K562 (cell line): Measurements from ENCODE around the gene ZFP14. TPM values are rescaled to one million over a fixed set of nuclear protein-coding genes. Genes with fewer than 3 reads are reported as not detected.

Source experiments
- ATAC-seq: fragments of 200-7000 bp; cut with Tn5 transposase; 3 replicates; pipeline ENCODE4 v1.9.1; 2020; ENCODE audit warnings: moderate library complexity
- BruUV-seq: library from RNA; stranded (reverse); fragments of 400-500 nt; replicated peaks from 2 replicates; lab custom pipeline; 2021; lab: Mats Ljungman, UMichigan
- CTCF ChIA-PET: fragments of 300-600 bp; formaldehyde crosslinking; extraction: SDS; loops from one replicate; lab custom pipeline; 2021; ENCODE audit warnings: low intra/inter-chr PET ratio; lab: Yijun Ruan, JAX
- POLR2A ChIA-PET: fragments of 300-600, 350-650 bp; sonication (Branson Sonifier 250); formaldehyde crosslinking; extraction: SDS; loops from one replicate; lab custom pipeline; 2021; ENCODE audit warnings: antibody characterized with exemption, inconsistent platforms; lab: Yijun Ruan, JAX
- DNase-seq, 4 experiments: peaks; one replicate each; pipeline versions ENCODE4 v3.0.0 to v3.0.0-alpha.2; 2011 to 2018; ENCODE audit warnings: low spot score in 3 of 4, mixed read lengths in 3 of 4; ENCODE audit errors: extremely low read depth in 1 of 4
- FAIRE-seq: peaks from 2 replicates; lab custom pipeline; 2011; peaks lifted over from hg19 to GRCh38; lab: Jason Lieb, UNC
- H2AFZ ChIP-seq: 2 replicates; pipeline ENCODE4 v1.6.0; 2011; ENCODE audit warnings: low read depth, low read length, control low read depth, inconsistent platforms
- H3K27ac ChIP-seq: fragments of 200-600 bp; 3 replicates; pipeline ENCODE4 v1.8.0; 2011; ENCODE audit warnings: low read depth, mild to moderate bottlenecking, control low read depth, inconsistent platforms, low read length, moderate library complexity, mixed read lengths; ENCODE audit errors: extremely low read depth
- H3K27me3 ChIP-seq, 2 experiments: fragments of 300-600 bp in 1 of 2; 2 replicates in 1 of 2; 3 replicates in 1 of 2; pipeline versions ENCODE4 v1.6.0 to v1.8.0; 2011; ENCODE audit warnings: inconsistent platforms in 2 of 2, low read length in 2 of 2, mild to moderate bottlenecking in 1 of 2, mixed read lengths in 1 of 2, moderate library complexity in 1 of 2; ENCODE audit not compliant: control insufficient read depth in 2 of 2, insufficient read depth in 2 of 2
- H3K36me3 ChIP-seq: fragments of 300-600 bp; 3 replicates; pipeline ENCODE4 v1.8.0; 2011; ENCODE audit warnings: mild to moderate bottlenecking, low read length, inconsistent platforms; ENCODE audit not compliant: control insufficient read depth, insufficient read depth
- H3K4me1 ChIP-seq, 2 experiments: fragments of 200-600 bp in 1 of 2; replicated peaks in 1 of 2; 2 replicates in 1 of 2; 3 replicates in 1 of 2; pipeline versions ENCODE4 v1.5.1 to v1.8.0; 2011; ENCODE audit warnings: inconsistent platforms in 2 of 2, low read length in 2 of 2, mild to moderate bottlenecking in 1 of 2, mixed read lengths in 1 of 2, moderate library complexity in 1 of 2; ENCODE audit not compliant: control insufficient read depth in 2 of 2, insufficient read depth in 2 of 2
- H3K4me2 ChIP-seq: 2 replicates; pipeline ENCODE4 v1.6.1; 2011; ENCODE audit warnings: low read length, control low read depth, inconsistent platforms, mixed read lengths; ENCODE audit not compliant: insufficient read depth
- H3K4me3 ChIP-seq: fragments of 200-600 bp; sonication (generic), shearing (Covaris generic); 2 replicates; pipeline ENCODE4 v1.5.1; 2016; ENCODE audit warnings: control low read depth, inconsistent platforms
- H3K79me2 ChIP-seq: fragments of 200-600 bp; 3 replicates; pipeline ENCODE4 v1.8.0; 2011; ENCODE audit warnings: low read length, inconsistent platforms; ENCODE audit not compliant: control insufficient read depth, insufficient read depth
- H3K9ac ChIP-seq, 2 experiments: 2 replicates each; pipeline versions ENCODE4 v1.6.0 to v1.6.1; 2011; ENCODE audit warnings: low read depth in 2 of 2, low read length in 2 of 2, control low read depth in 1 of 2, inconsistent platforms in 1 of 2, mild to moderate bottlenecking in 1 of 2, mixed read lengths in 1 of 2; ENCODE audit not compliant: insufficient read depth in 1 of 2
- H3K9me1 ChIP-seq: one replicate; pipeline ENCODE4 v1.6.0; 2011; ENCODE audit warnings: inconsistent platforms, mild to moderate bottlenecking, low read length, moderate library complexity; ENCODE audit not compliant: control insufficient read depth, insufficient read depth
- H3K9me3 ChIP-seq: replicated peaks from 2 replicates; pipeline ENCODE4 v1.5.1; 2011; ENCODE audit warnings: low read depth, low read length, inconsistent platforms; ENCODE audit not compliant: control insufficient read depth, insufficient read depth
- H4K20me1 ChIP-seq: replicated peaks from 2 replicates; pipeline ENCODE4 v1.6.1; 2011; ENCODE audit warnings: low read length, inconsistent platforms, mixed read lengths; ENCODE audit not compliant: control insufficient read depth, insufficient read depth
- ARID2 ChIP-seq: fragments of 450-650 bp; IDR thresholded peaks from 2 replicates; pipeline ENCODE4 v1.6.1; 2017; ENCODE audit warnings: antibody characterized with exemption, mild to moderate bottlenecking
- ARNT ChIP-seq, 2 experiments: fragments of 450-650 bp; IDR thresholded peaks; 2 replicates each; pipeline ENCODE4 v1.6.1; 2016; ENCODE audit warnings: mild to moderate bottlenecking in 1 of 2
- ASH1L ChIP-seq: fragments of 450-650 bp; IDR thresholded peaks from 2 replicates; pipeline ENCODE4 v1.6.1; 2018; ENCODE audit warnings: borderline replicate concordance, mild to moderate bottlenecking, low read depth; ENCODE audit not compliant: partially characterized antibody
- ATF6 ChIP-seq: sonication (generic); formaldehyde crosslinking; IDR thresholded peaks from 2 replicates; pipeline ENCODE4 v1.4.0; 2020; ENCODE audit warnings: mild to moderate bottlenecking, missing genetic modification reagents
- ATF7 ChIP-seq: fragments of 450-650 bp; IDR thresholded peaks from 2 replicates; pipeline ENCODE4 v1.7.1; 2014; ENCODE audit warnings: mild to moderate bottlenecking, moderate library complexity
- ESRRB ChIP-seq: fragments of 250-450 bp; sonication (Bioruptor Pico); IDR thresholded peaks from 2 replicates; pipeline ENCODE4 v1.5.0; 2020; ENCODE audit warnings: mild to moderate bottlenecking, moderate library complexity, borderline replicate concordance
- KLF16 ChIP-seq: IDR thresholded peaks from 2 replicates; pipeline ENCODE4 v1.6.1; 2016; ENCODE audit warnings: antibody characterized with exemption
- MITF ChIP-seq: IDR thresholded peaks from 2 replicates; pipeline ENCODE4 v1.6.1; 2014; ENCODE audit warnings: antibody characterized with exemption
- PBX2 ChIP-seq, 2 experiments: IDR thresholded peaks in 1 of 2; conservative IDR thresholded peaks in 1 of 2; 2 replicates each; pipeline ENCODE4 v1.6.1; 2016; ENCODE audit warnings: low read depth in 2 of 2, mild to moderate bottlenecking in 1 of 2, missing compliant biosample characterization in 1 of 2, missing genetic modification characterization in 1 of 2, moderate library complexity in 1 of 2
- POLR2B ChIP-seq: fragments of 450-650 bp; IDR thresholded peaks from 2 replicates; pipeline ENCODE4 v1.6.1; 2018; ENCODE audit warnings: low read depth; ENCODE audit not compliant: partially characterized antibody
- POLR3A ChIP-seq: IDR thresholded peaks from 2 replicates; pipeline ENCODE4 v1.6.1; 2011; ENCODE audit warnings: borderline replicate concordance, mild to moderate bottlenecking, moderate library complexity; ENCODE audit not compliant: insufficient read length, insufficient read depth; ENCODE audit errors: extremely low read depth
- TAF1 ChIP-seq: IDR thresholded peaks from 2 replicates; pipeline ENCODE4 v1.6.1; 2011; ENCODE audit warnings: mild to moderate bottlenecking, low read length, moderate library complexity; ENCODE audit not compliant: insufficient read depth, control insufficient read depth, severe bottlenecking; ENCODE audit errors: extremely low read depth
- TEAD2 ChIP-seq: fragments of 450-650 bp; IDR thresholded peaks from 2 replicates; pipeline ENCODE4 v1.6.1; 2016; ENCODE audit warnings: missing genetic modification characterization, control low read depth, missing compliant biosample characterization
- THRB ChIP-seq: fragments of 450-650 bp; formaldehyde crosslinking; conservative IDR thresholded peaks from 2 replicates; pipeline ENCODE4 v1.4.0; 2022; ENCODE audit warnings: mild to moderate bottlenecking, missing genetic modification characterization
- WGBS: fragments of 100-300 bp; shearing (Covaris generic); methylation state at CpG from one replicate; pipeline ENCODE4 v1.1.6; 2016; ENCODE audit warnings: low coverage, mixed read lengths; ENCODE audit not compliant: insufficient coverage; ENCODE audit errors: missing lambda C conversion rate; 5-methylcytosine and 5-hydroxymethylcytosine counted together
- in situ Hi-C: fragments of 300-500 bp; cut with MboI; formaldehyde crosslinking; loops from 4 replicates; pipeline ENCODE4 v1.15.0; 2018; ENCODE audit warnings: inconsistent platforms, mixed read lengths
- intact Hi-C: fragments of 100-400 bp; cut with micrococcal nuclease; formaldehyde crosslinking; loops from 2 replicates; pipeline ENCODE4 v1.14.2; 2022
- polyA plus RNA-seq, 8 experiments: library from polyadenylated mRNA; depleted of rRNA in 4 of 8; stranded (reverse) in 5 of 8; unstranded in 3 of 8; fragments of >200 nt; fragmentation: Nextera tagmentation in 2 of 8; fragmentation: Illumina TruSeq in 1 of 8; extraction: Ambion mirVana in 2 of 8; extraction: Trizol in 1 of 8; gene quantifications; 2 replicates each; pipeline versions ENCODE4 v1.2.1 to v1.2.3, GENCODE V29; 2011 to 2014; ENCODE audit warnings: inconsistent platforms in 1 of 8, missing spikeins in 1 of 8
- total RNA-seq, 7 experiments: library from RNA; depleted of rRNA in 6 of 7; stranded (reverse); fragments of >200 nt in 6 of 7; fragmentation: Illumina TruSeq in 2 of 7; extraction: Trizol in 2 of 7; gene quantifications; 2 replicates each; pipeline versions ENCODE4 v1.2.1 to v1.2.3, GENCODE V29; 2011 to 2021; ENCODE audit warnings: low replicate concordance in 1 of 7

Gene ZFP14
- total and polyA plus RNA-seq, 9 of the 15 experiments (the other 6 are each of a cell fraction or from before 2014, with no cell fraction given) = 0.80 to 1.9 (median 1.4) TPM

- POLR2A ChIA-PET = interaction anchor here (0.5 to 2.1 kb wide), 6 partner anchors 11 to 945 kb away, joined by 3 to 10 read pairs (median 3); partner anchors contain the start of gene ZNF566
- TF ChIP-seq ESRRB (CRISPR knock-in tag) = no peak
- no peak for TF ChIP-seq KLF16
- TF ChIP-seq THRB (CRISPR knock-in tag) = no peak
- no peak for TF ChIP-seq MITF
- no peak for TF ChIP-seq POLR2B
- no peak for TF ChIP-seq ASH1L
- no peak for TF ChIP-seq TAF1
- TF ChIP-seq POLR3A = no peak
- no peak for TF ChIP-seq TEAD2 (tag)
- TF ChIP-seq ARID2 = no peak
- TF ChIP-seq ATF6 (CRISPR knock-in tag) = no peak
- no peak for TF ChIP-seq ARNT (IDR thresholded peaks at IDR 0.05)
- no peak for TF ChIP-seq PBX2 (CRISPR knock-in tag; IDR thresholded peaks at IDR 0.05; ENCODE audit: low read depth)
- TF ChIP-seq PBX2 (tag; conservative IDR thresholded peaks at IDR 0.05; ENCODE audit: low read depth) = no peak
- no peak for TF ChIP-seq ATF7
Observed at GRCh38 chr19:36379510-36379819, 464 bp upstream of the ZFP14 start.

More at GRCh38 chr19:36379510-36379819, 464 bp upstream of the ZFP14 start:
- Histone ChIP-seq H3K27ac (no peak overlapping the region), H3K4me2 (peak overlapping the region; percentile 32; the same call in 1 of the 2 replicates), H3K9me1 (no peaks in the 10 kb centered on the region), H3K79me2 (no peaks in the 10 kb centered on the region), H4K20me1 (no peaks in the 10 kb centered on the region), H3K9ac (peak overlapping the region in 1 of 2 experiments; percentile 64; a peak in 1 of 4 replicates), H3K4me3 (peak overlapping the region; percentile 65; the same call in 1 of the 2 replicates), H2AFZ (peak overlapping the region; percentile 78), H3K4me1 (peaks cover 0 to 10% of the 10 kb centered on the region in 2 experiments; a peak in 2 of 5 replicates), H3K36me3 (no peaks in the 10 kb centered on the region), H3K27me3 (no peaks in the 10 kb centered on the region), H3K9me3 (peaks cover 3% of the 10 kb centered on the region; the same call in 1 of the 2 replicates)
- FAIRE-seq = no peak
- no peak for ATAC-seq
- intact Hi-C loops = loop anchor here (2.0 kb wide), 1 partner anchor 113 kb away; no protein-coding TSS in a partner anchor
- CTCF ChIA-PET = no interaction called here
- no TSS peak for BruUV-seq
- in situ Hi-C loops = no loop called here
- DNase-seq = no peak
- 64% methylated on average over 7 of the region's 10 CpGs for WGBS
